GM12878 (cell line): Measurements from ENCODE around the gene COPS6. TPM values are rescaled to one million over a fixed set of nuclear protein-coding genes. Genes with fewer than 3 reads are reported as not detected.

Source experiments
- ATF7 ChIP-seq: fragments of 450-650 bp; IDR thresholded peaks from 2 replicates; pipeline ENCODE4 v1.6.1; 2016; ENCODE audit warnings: low read depth, mild to moderate bottlenecking
- EGR1 ChIP-seq, 2 experiments: IDR thresholded peaks; 1 replicate in 1 of 2; 2 replicates in 1 of 2; pipeline ENCODE4 v1.6.1; 2011 to 2012; ENCODE audit warnings: low read depth in 2 of 2, low read length in 2 of 2, borderline replicate concordance in 1 of 2, mild to moderate bottlenecking in 1 of 2, moderate library complexity in 1 of 2
- ELK1 ChIP-seq: IDR thresholded peaks from 2 replicates; pipeline ENCODE4 v1.6.1; 2012; ENCODE audit warnings: low read depth, low read length, improper control_type of control experiment
- FOXM1 ChIP-seq: IDR thresholded peaks from 2 replicates; pipeline ENCODE4 v1.6.1; 2012; ENCODE audit warnings: low read depth, mild to moderate bottlenecking, inconsistent platforms, low read length, moderate library complexity
- JUND ChIP-seq: IDR thresholded peaks from 2 replicates; pipeline ENCODE4 v1.6.1; 2012; ENCODE audit warnings: low read depth, mild to moderate bottlenecking, low read length, improper control_type of control experiment, moderate library complexity
- KAT2A ChIP-seq: conservative IDR thresholded peaks from 2 replicates; pipeline ENCODE4 v1.6.1; 2011; ENCODE audit warnings: low read depth, low read length; ENCODE audit not compliant: control insufficient read depth
- PKNOX1 ChIP-seq: fragments of 450-650 bp; IDR thresholded peaks from 2 replicates; pipeline ENCODE4 v1.6.1; 2016; ENCODE audit warnings: mild to moderate bottlenecking
- POLR2AphosphoS5 ChIP-seq: IDR thresholded peaks from 2 replicates; pipeline ENCODE4 v1.6.1; 2011; ENCODE audit warnings: mild to moderate bottlenecking, low read length, inconsistent platforms
- RFX5 ChIP-seq: IDR thresholded peaks from 2 replicates; pipeline ENCODE4 v1.6.1; 2011; ENCODE audit warnings: low read depth, low read length, improper control_type of control experiment
- SKIL ChIP-seq: fragments of 450-650 bp; IDR thresholded peaks from 2 replicates; pipeline ENCODE4 v1.6.1; 2017; ENCODE audit warnings: mild to moderate bottlenecking, low read depth, inconsistent platforms; ENCODE audit not compliant: poor library complexity, severe bottlenecking
- SMC3 ChIP-seq: IDR thresholded peaks from 2 replicates; pipeline ENCODE4 v1.6.1; 2011; ENCODE audit warnings: low read length, improper control_type of control experiment, borderline replicate concordance
- STAT1 ChIP-seq: fragments of 450-650 bp; conservative IDR thresholded peaks from 2 replicates; pipeline ENCODE4 v1.6.1; 2014; ENCODE audit warnings: antibody characterized with exemption, mild to moderate bottlenecking
- TARDBP ChIP-seq: IDR thresholded peaks from 2 replicates; pipeline ENCODE4 v1.6.1; 2016; ENCODE audit warnings: borderline replicate concordance
- TCF12 ChIP-seq: IDR thresholded peaks from 2 replicates; pipeline ENCODE4 v1.6.1; 2011; ENCODE audit warnings: low read depth, mild to moderate bottlenecking, low read length
- ZBTB11 ChIP-seq: fragments of 450-650 bp; formaldehyde crosslinking; IDR thresholded peaks from 2 replicates; pipeline ENCODE4 v1.5.0; 2022; ENCODE audit warnings: mild to moderate bottlenecking, missing genetic modification characterization
- ZBTB40 ChIP-seq: fragments of 450-650 bp; IDR thresholded peaks from 2 replicates; pipeline ENCODE4 v1.6.1; 2016; ENCODE audit warnings: mild to moderate bottlenecking, moderate library complexity, borderline replicate concordance
- ZSCAN29 ChIP-seq: fragments of 450-650 bp; IDR thresholded peaks from 2 replicates; pipeline ENCODE4 v1.6.1; 2017; ENCODE audit warnings: mild to moderate bottlenecking, moderate library complexity
- polyA plus RNA-seq, 11 experiments: library from polyadenylated mRNA; depleted of rRNA in 4 of 11; unstranded in 6 of 11; stranded (reverse) in 5 of 11; fragments of >200 nt; fragmentation: Nextera tagmentation in 4 of 11; fragmentation: Illumina TruSeq in 1 of 11; extraction: Ambion mirVana in 4 of 11; extraction: Trizol in 1 of 11; gene quantifications; 1 replicate in 1 of 11; 2 replicates in 10 of 11; pipeline versions ENCODE4 v1.2.1 to v1.2.3, GENCODE V29; 2011 to 2016; ENCODE audit warnings: inconsistent platforms in 2 of 11, missing spikeins in 2 of 11, low read depth in 1 of 11
- total RNA-seq, 4 experiments: library from RNA; depleted of rRNA in 3 of 4; stranded (reverse); fragments of >200 nt in 3 of 4; fragmentation: Illumina TruSeq in 1 of 4; extraction: Trizol in 1 of 4; gene quantifications; 2 replicates each; pipeline versions ENCODE4 v1.2.1 to v1.2.3, GENCODE V29; 2013 to 2021

COPS6 gene
- total and polyA plus RNA-seq, 10 of the 15 experiments (the other 5 are each of a cell fraction or from before 2014, with no cell fraction given) = 28.5 to 182 (median 81.5) TPM

- peak; percentile 98 for TF ChIP-seq ZBTB40
- TF ChIP-seq STAT1 = 0 out of 2 replicates have a peak, but pooled peaks have one; percentile 50
- peak; percentile 18; the same call in 1 of the 2 replicates for TF ChIP-seq RFX5
- TF ChIP-seq SMC3 = peak; percentile 71
- TF ChIP-seq POLR2AphosphoS5 = peak; percentile 95
- TF ChIP-seq ZSCAN29 = peak; percentile 19; the same call in 1 of the 2 replicates
- TF ChIP-seq ELK1 = peak; percentile 73; the same call in 1 of the 2 replicates
- 0 out of 2 replicates have a peak, but pooled peaks have one; percentile 42 for TF ChIP-seq FOXM1
- peak; percentile 60; the same call in 1 of the 2 replicates for TF ChIP-seq JUND
- no peak for TF ChIP-seq SKIL
- TF ChIP-seq PKNOX1 = peak; percentile 95
- TF ChIP-seq KAT2A = no peak
- peak; percentile 69 to 92 for TF ChIP-seq EGR1 (IDR thresholded peaks at IDR 0.05; ENCODE audit: borderline replicate concordance in 1 of 2, low read depth in 2 of 2, low read length in 2 of 2)
- TF ChIP-seq ATF7 = no peak
- peak; percentile 74 for TF ChIP-seq ZBTB11
- TF ChIP-seq TARDBP = peak; percentile 30; the same call in 1 of the 2 replicates
- peak; percentile 69 for TF ChIP-seq TCF12
These were observed 7.2 kb upstream of the COPS6 start, which contains the start of gene ZNF3 (continued) for GRCh38 chr7:100081535-100082102.
